Neural cell (in vitro differentiated cells): ENCODE data around the gene ROR2. TPM values are rescaled to one million over a fixed set of nuclear protein-coding genes. Genes with fewer than 3 reads are reported as not detected.

Source experiments
- H2AFZ ChIP-seq: fragments of 200-600, 300-800 bp; sonication (generic), shearing (Covaris generic); 2 replicates; pipeline ENCODE4 v1.6.0; 2014; ENCODE audit warnings: low read depth, mild to moderate bottlenecking, antibody characterized with exemption, low read length, moderate library complexity
- H3F3A ChIP-seq: fragments of 200-600 bp; shearing (Covaris generic); 2 replicates; pipeline ENCODE4 v1.6.1; 2016; ENCODE audit warnings: mild to moderate bottlenecking, moderate library complexity, mixed read lengths, antibody characterized with exemption, low read length; ENCODE audit not compliant: insufficient read depth, poor library complexity, severe bottlenecking
- H3K27ac ChIP-seq: fragments of 200-600, 300-800 bp; sonication (generic), shearing (Covaris generic); 2 replicates; pipeline ENCODE4 v1.5.1; 2014; ENCODE audit warnings: mild to moderate bottlenecking, low read length, moderate library complexity
- H3K27me3 ChIP-seq: fragments of 300-800, 200-600 bp; sonication (generic), shearing (Covaris generic); 2 replicates; pipeline ENCODE4 v1.6.0; 2014; ENCODE audit warnings: mild to moderate bottlenecking, low read depth, low read length, moderate library complexity; ENCODE audit not compliant: insufficient read depth
- H3K36me3 ChIP-seq: fragments of 300-800, 200-600 bp; sonication (generic), shearing (Covaris generic); 2 replicates; pipeline ENCODE4 v1.5.1; 2014; ENCODE audit warnings: mild to moderate bottlenecking, antibody characterized with exemption, low read length, moderate library complexity; ENCODE audit not compliant: insufficient read depth
- H3K4me2 ChIP-seq: fragments of 300-800, 200-600 bp; sonication (generic), shearing (Covaris generic); 2 replicates; pipeline ENCODE4 v1.6.0; 2014; ENCODE audit warnings: mild to moderate bottlenecking, low read length
- H3K4me3 ChIP-seq: fragments of 300-800, 200-600 bp; sonication (generic), shearing (Covaris generic); 2 replicates; pipeline ENCODE4 v1.5.1; 2014; ENCODE audit warnings: mild to moderate bottlenecking, low read length, moderate library complexity
- H3K79me2 ChIP-seq: fragments of 200-600 bp; shearing (Covaris generic); replicated peaks from 2 replicates; pipeline ENCODE4 v1.6.0; 2014; ENCODE audit warnings: mild to moderate bottlenecking, low read length, moderate library complexity; ENCODE audit not compliant: insufficient read depth
- H3K9ac ChIP-seq: fragments of 300-800, 200-600 bp; sonication (generic), shearing (Covaris generic); 2 replicates; pipeline ENCODE4 v1.6.1; 2016; ENCODE audit warnings: mild to moderate bottlenecking, low read length, mixed read lengths
- H3K9me2 ChIP-seq: fragments of 200-600 bp; shearing (Covaris generic); 2 replicates; pipeline ENCODE4 v1.6.1; 2016; ENCODE audit warnings: mild to moderate bottlenecking, low read length, mixed read lengths; ENCODE audit not compliant: insufficient read depth
- H3K9me3 ChIP-seq: fragments of 200-600, 300-800 bp; sonication (generic), shearing (Covaris generic); 2 replicates; pipeline ENCODE4 v1.6.1; 2016; ENCODE audit warnings: mild to moderate bottlenecking, mixed run types, low read length, moderate library complexity, mixed read lengths
- H4K20me1 ChIP-seq: fragments of 200-600 bp; shearing (Covaris generic); 2 replicates; pipeline ENCODE4 v1.6.1; 2016; ENCODE audit warnings: mild to moderate bottlenecking, mixed run types; ENCODE audit not compliant: insufficient read depth
- CTCF ChIP-seq: fragments of 450-650 bp; IDR thresholded peaks from 2 replicates; pipeline ENCODE4 v1.5.1; 2014; ENCODE audit warnings: antibody characterized with exemption, mild to moderate bottlenecking, moderate library complexity; ENCODE audit not compliant: poor library complexity, severe bottlenecking
- EP300 ChIP-seq: fragments of 450-650 bp; conservative IDR thresholded peaks from 2 replicates; pipeline ENCODE4 v1.6.1; 2014; ENCODE audit warnings: antibody characterized with exemption, mild to moderate bottlenecking, moderate library complexity; ENCODE audit not compliant: poor library complexity, severe bottlenecking
- EZH2 ChIP-seq: fragments of 200-600, 300-800 bp; shearing (Covaris generic), sonication (generic); IDR thresholded peaks from 2 replicates; pipeline ENCODE4 v1.6.1; 2014; ENCODE audit warnings: antibody characterized with exemption, low read length, borderline replicate concordance, mild to moderate bottlenecking; ENCODE audit not compliant: insufficient read depth, poor library complexity, severe bottlenecking
- MXI1 ChIP-seq: fragments of 450-650 bp; conservative IDR thresholded peaks from 2 replicates; pipeline ENCODE4 v1.6.1; 2014; ENCODE audit warnings: antibody characterized with exemption, mild to moderate bottlenecking; ENCODE audit not compliant: poor library complexity, severe bottlenecking
- POLR2AphosphoS5 ChIP-seq: IDR thresholded peaks from 2 replicates; pipeline ENCODE4 v1.6.1; 2012
- RAD21 ChIP-seq: fragments of 450-650 bp; conservative IDR thresholded peaks from 2 replicates; pipeline ENCODE4 v1.6.1; 2014; ENCODE audit warnings: antibody characterized with exemption, mild to moderate bottlenecking, moderate library complexity
- REST ChIP-seq: IDR thresholded peaks from 2 replicates; pipeline ENCODE4 v1.6.1; 2012; ENCODE audit warnings: borderline replicate concordance
- SMC3 ChIP-seq: fragments of 450-650 bp; conservative IDR thresholded peaks from 2 replicates; pipeline ENCODE4 v1.6.1; 2014; ENCODE audit warnings: antibody characterized with exemption, mild to moderate bottlenecking, moderate library complexity; ENCODE audit not compliant: poor library complexity
- TAF1 ChIP-seq: IDR thresholded peaks from 2 replicates; pipeline ENCODE4 v1.6.1; 2012; ENCODE audit warnings: low read depth
- polyA plus RNA-seq: library from polyadenylated mRNA; depleted of rRNA; stranded (reverse); fragments of >200 nt; gene quantifications from 2 replicates; pipeline ENCODE4 v1.2.3, GENCODE V29; 2014

The ROR2 gene
- polyA plus RNA-seq, 1 donor from 2014 or later: 0.33 TPM

- no peak overlapping the region for H3K27ac ChIP-seq
- H3K9ac ChIP-seq: no peak overlapping the region
- no peaks in the 10 kb centered on the region for H3F3A ChIP-seq
- H2AFZ ChIP-seq: no peak overlapping the region
- no peaks in the 10 kb centered on the region for H3K36me3 ChIP-seq
- no peaks in the 10 kb centered on the region for H3K9me3 ChIP-seq
- TF ChIP-seq TAF1 (no peak), EZH2 (no peak), CTCF (no peak), POLR2AphosphoS5 (no peak)
- no peaks in the 10 kb centered on the region for H3K27me3 ChIP-seq
- H3K4me3 ChIP-seq: no peak overlapping the region
- H3K79me2 ChIP-seq: no peaks in the 10 kb centered on the region
- no peaks in the 10 kb centered on the region for H4K20me1 ChIP-seq
- H3K9me2 ChIP-seq: no peaks in the 10 kb centered on the region
- no peak overlapping the region for H3K4me2 ChIP-seq
Observed at GRCh38 chr9:91855196-91855595, 94.8 kb downstream of the ROR2 start.

- H3K27me3 ChIP-seq: no peaks in the 10 kb centered on the region
- no peaks in the 10 kb centered on the region for H3K36me3 ChIP-seq
- H3K79me2 ChIP-seq: no peaks in the 10 kb centered on the region
- no peaks in the 10 kb centered on the region for H4K20me1 ChIP-seq
- H3K27ac ChIP-seq: no peak overlapping the region
- H3F3A ChIP-seq: no peaks in the 10 kb centered on the region
- no peak overlapping the region for H3K4me2 ChIP-seq
- TF ChIP-seq TAF1 (no peak), CTCF (no peak), REST (no peak), RAD21 (no peak), POLR2AphosphoS5 (no peak), MXI1 (no peak), EZH2 (no peak), EP300 (no peak), SMC3 (no peak)
- H3K9ac ChIP-seq: no peak overlapping the region
- no peak overlapping the region for H3K4me3 ChIP-seq
- H3K9me3 ChIP-seq: no peaks in the 10 kb centered on the region
- no peaks in the 10 kb centered on the region for H3K9me2 ChIP-seq
- no peak overlapping the region for H2AFZ ChIP-seq
Observed at GRCh38 chr9:91852801-91853347, 97.2 kb downstream of the ROR2 start.
